ENCODE results near the gene SLC4A5.
A peak's percentile ranks its signal among the peaks of the same experiment; 100 is the strongest.
"Not testable (repeated sequence)": the region's sequence is repeated elsewhere in the genome, so short reads cannot be mapped to it uniquely, and the experiment has no call there.

SLC4A5 gene

GRCh38 chr2:74198461-74199274, 144.5 kb downstream of the SLC4A5 start, which contains the start of gene MTHFD2:
Gene MTHFD2, plus strand, starts transcription at chr2:74198615. Its CDS starts 27 bp downstream, at chr2:74198642.
- peak; percentile 93 for DNase-seq (ENCODE audit: low read depth)

- DNase-seq (ENCODE audit: low read depth): no peak
Observed at GRCh38 chr2:74198023-74198460, 145.2 kb downstream of the SLC4A5 start.

GRCh38 chr2:74197049-74197448, 146.2 kb downstream of the SLC4A5 start:
- DNase-seq (ENCODE audit: low read depth): no peak

GRCh38 chr2:74194799-74195198, 148.4 kb downstream of the SLC4A5 start:
- DNase-seq (ENCODE audit: low read depth): no peak

GRCh38 chr2:74191596-74192380, 151.4 kb downstream of the SLC4A5 start:
- no peak for DNase-seq (ENCODE audit: low read depth)

GRCh38 chr2:74188696-74189095, 154.5 kb downstream of the SLC4A5 start:
- DNase-seq (ENCODE audit: low read depth): no peak

- DNase-seq (ENCODE audit: low read depth): peak; percentile 65
Observed at GRCh38 chr2:74188018-74188601, 155.1 kb downstream of the SLC4A5 start.

- DNase-seq (ENCODE audit: low read depth): not testable (repeated sequence)
Observed at GRCh38 chr2:74186706-74187105, 156.5 kb downstream of the SLC4A5 start.

GRCh38 chr2:74186038-74186437, 157.2 kb downstream of the SLC4A5 start:
- DNase-seq (ENCODE audit: low read depth): no peak

- DNase-seq (ENCODE audit: low read depth): no peak
Observed at GRCh38 chr2:74183878-74184277, 159.3 kb downstream of the SLC4A5 start.

GRCh38 chr2:74181739-74182138, 161.5 kb downstream of the SLC4A5 start:
- no peak for DNase-seq (ENCODE audit: low read depth)

GRCh38 chr2:74179063-74179865, 164.0 kb downstream of the SLC4A5 start:
- DNase-seq (ENCODE audit: low read depth): no peak

- DNase-seq (ENCODE audit: low read depth): peak; percentile 97
Observed at GRCh38 chr2:74178211-74179062, 164.8 kb downstream of the SLC4A5 start, which contains the start of gene MOB1A. Gene MOB1A, minus strand, starts transcription at chr2:74178879. Its CDS starts 205 bp downstream, at chr2:74178674.

GRCh38 chr2:74177696-74178095, 165.5 kb downstream of the SLC4A5 start:
- DNase-seq (ENCODE audit: low read depth): no peak

GRCh38 chr2:74174909-74175308, 168.3 kb downstream of the SLC4A5 start:
- no peak for DNase-seq (ENCODE audit: low read depth)

GRCh38 chr2:74168739-74169138, 174.5 kb downstream of the SLC4A5 start:
- no peak for DNase-seq (ENCODE audit: low read depth)

Data from GM04504 (cell line).